Endothelial cell of umbilical vein (primary cell): ENCODE measurements around the gene SPTLC2. TPM values are rescaled to one million over a fixed set of nuclear protein-coding genes. Genes with fewer than 3 reads are reported as not detected.

Experiments used
- BruUV-seq: library from RNA; stranded (reverse); fragments of 400-500 nt; replicated peaks from 2 replicates; lab custom pipeline; 2021; lab: Mats Ljungman, UMichigan
- CTCF ChIA-PET: fragments of 300-600, 350-600 bp; sonication (Branson Sonifier 250); formaldehyde crosslinking; loops from one replicate; lab custom pipeline; 2021; ENCODE audit warnings: antibody characterized with exemption, inconsistent platforms; lab: Charles Lee
- POLR2A ChIA-PET: fragments of 300-600, 350-600 bp; sonication (Branson Sonifier 250); formaldehyde crosslinking; loops from one replicate; lab custom pipeline; 2021; ENCODE audit warnings: antibody characterized with exemption, inconsistent platforms; lab: Charles Lee
- DNase-seq: peaks from one replicate; pipeline ENCODE4 v3.0.0-alpha.2; 2011; ENCODE audit warnings: low read depth, low spot score
- FAIRE-seq: peaks from 2 replicates; lab custom pipeline; 2011; peaks lifted over from hg19 to GRCh38; lab: Jason Lieb, UNC
- H2AFZ ChIP-seq: 2 replicates; pipeline ENCODE4 v1.6.0; 2012; ENCODE audit warnings: low read depth, low read length, control low read depth, inconsistent platforms
- H3K27ac ChIP-seq: 2 replicates; pipeline ENCODE4 v1.5.1; 2011; ENCODE audit warnings: low read depth, mild to moderate bottlenecking, control low read depth, low read length, moderate library complexity; ENCODE audit not compliant: insufficient read depth
- H3K27me3 ChIP-seq, 2 experiments: 2 replicates each; pipeline versions ENCODE4 v1.6.0 to v1.6.1; 2011; ENCODE audit warnings: low read length in 2 of 2, mixed read lengths in 1 of 2; ENCODE audit not compliant: control insufficient read depth in 2 of 2, insufficient read depth in 2 of 2
- H3K36me3 ChIP-seq, 2 experiments: 2 replicates in 1 of 2; 3 replicates in 1 of 2; pipeline ENCODE4 v1.5.1; 2011; ENCODE audit warnings: low read length in 2 of 2, mild to moderate bottlenecking in 1 of 2, moderate library complexity in 1 of 2; ENCODE audit not compliant: control insufficient read depth in 2 of 2, insufficient read depth in 2 of 2; ENCODE audit errors: extremely low read depth in 1 of 2
- H3K4me1 ChIP-seq: 3 replicates; pipeline ENCODE4 v1.5.1; 2011; ENCODE audit warnings: mild to moderate bottlenecking, low read length; ENCODE audit not compliant: control insufficient read depth, insufficient read depth; ENCODE audit errors: extremely low read depth
- H3K4me2 ChIP-seq: 2 replicates; pipeline ENCODE4 v1.6.1; 2011; ENCODE audit warnings: low read length, control low read depth, mixed read lengths; ENCODE audit not compliant: insufficient read depth
- H3K4me3 ChIP-seq, 3 experiments: fragments of 200-600 bp in 1 of 3; sonication (generic), shearing (Covaris generic) in 1 of 3; replicated peaks in 1 of 3; 2 replicates each; pipeline ENCODE4 v1.5.1; 2011 to 2016; ENCODE audit warnings: control low read depth in 3 of 3, low read length in 3 of 3, mild to moderate bottlenecking in 2 of 3, inconsistent platforms in 1 of 3, low read depth in 1 of 3, moderate library complexity in 1 of 3; ENCODE audit not compliant: insufficient read depth in 1 of 3
- H3K79me2 ChIP-seq: 2 replicates; pipeline ENCODE4 v1.6.0; 2012; ENCODE audit warnings: low read length, inconsistent platforms; ENCODE audit not compliant: control insufficient read depth, insufficient read depth
- H3K9ac ChIP-seq: replicated peaks from 2 replicates; pipeline ENCODE3; 2011; ENCODE audit warnings: low read length, control low read depth; ENCODE audit not compliant: insufficient read depth; ENCODE audit errors: extremely low read depth
- H3K9me1 ChIP-seq: replicated peaks from 3 replicates; pipeline ENCODE4 v1.6.0; 2011; ENCODE audit warnings: mild to moderate bottlenecking, low read length; ENCODE audit not compliant: control insufficient read depth, insufficient read depth; ENCODE audit errors: extremely low read depth
- H3K9me3 ChIP-seq: replicated peaks from 2 replicates; pipeline ENCODE4 v1.5.1; 2012; ENCODE audit warnings: low read length, inconsistent platforms; ENCODE audit not compliant: control insufficient read depth, insufficient read depth
- H4K20me1 ChIP-seq: replicated peaks from 2 replicates; pipeline ENCODE3; 2011; ENCODE audit warnings: mild to moderate bottlenecking, low read length; ENCODE audit not compliant: control insufficient read depth, insufficient read depth; ENCODE audit errors: extremely low read depth
- CTCF ChIP-seq, 2 donors: IDR thresholded peaks; 1 replicate in 1 of 2; 2 replicates in 1 of 2; pipeline ENCODE4 v1.5.1; 2011; ENCODE audit warnings: low read length in 2 of 2, mild to moderate bottlenecking in 2 of 2, moderate library complexity in 2 of 2, control low read depth in 1 of 2, inconsistent platforms in 1 of 2, low read depth in 1 of 2; ENCODE audit not compliant: insufficient read depth in 1 of 2; ENCODE audit errors: extremely low read depth in 1 of 2
- EZH2 ChIP-seq: IDR thresholded peaks from 2 replicates; pipeline ENCODE4 v1.6.1; 2012; ENCODE audit warnings: borderline replicate concordance, low read depth, mild to moderate bottlenecking, moderate library complexity, low read length, inconsistent platforms; ENCODE audit not compliant: severe bottlenecking
- FOS ChIP-seq: IDR thresholded peaks from 2 replicates; pipeline ENCODE4 v1.6.1; 2011; ENCODE audit warnings: mild to moderate bottlenecking, low read length, moderate library complexity, borderline replicate concordance; ENCODE audit not compliant: insufficient read depth
- JUN ChIP-seq: IDR thresholded peaks from 2 replicates; pipeline ENCODE4 v1.6.1; 2011; ENCODE audit warnings: borderline replicate concordance, low read depth; ENCODE audit not compliant: insufficient read length, insufficient read depth
- MAX ChIP-seq: IDR thresholded peaks from 2 replicates; pipeline ENCODE4 v1.6.1; 2011; ENCODE audit not compliant: insufficient read depth, insufficient read length
- MYC ChIP-seq: IDR thresholded peaks from one replicate; pipeline ENCODE4 v1.6.1; 2011; ENCODE audit warnings: mild to moderate bottlenecking, low read depth, low read length
- POLR2A ChIP-seq: IDR thresholded peaks from 2 replicates; pipeline ENCODE4 v1.6.1; 2012; ENCODE audit warnings: low read depth, mild to moderate bottlenecking, control low read depth, low read length
- POLR2AphosphoS5 ChIP-seq: IDR thresholded peaks from 2 replicates; pipeline ENCODE4 v1.6.1; 2012; ENCODE audit warnings: low read depth, mild to moderate bottlenecking, control low read depth, low read length, moderate library complexity; ENCODE audit not compliant: insufficient read depth
- dilution Hi-C: fragments of 300-500 bp; cut with MboI; formaldehyde crosslinking; loops from one replicate; pipeline ENCODE4 v1.15.0; 2019; ENCODE audit warnings: low sequenced_read_pairs; ENCODE audit not compliant: extremely low pct_ligation_motif_present
- intact Hi-C: fragments of 100-400 bp; cut with micrococcal nuclease; formaldehyde crosslinking; loops from one replicate; pipeline ENCODE4 v1.10.0; 2022
- polyA plus RNA-seq, 4 experiments: library from polyadenylated mRNA; depleted of rRNA in 3 of 4; stranded (reverse) in 3 of 4; unstranded in 1 of 4; fragments of >200 nt; gene quantifications; 2 replicates each; pipeline versions ENCODE4 v1.2.1 to v1.2.3, GENCODE V29; 2011 to 2012; ENCODE audit warnings: missing spikeins in 1 of 4
- total RNA-seq: library from RNA; stranded (reverse); gene quantifications from 2 replicates; pipeline ENCODE4 v1.2.3, GENCODE V29; 2021

SPTLC2 gene
- total and polyA plus RNA-seq, 2 donors (not counting 3 experiments of a cell fraction or from before 2014, with no cell fraction given) = 19.1 to 71.3 TPM

GRCh38 chr14:77579780-77580179 is 36.7 kb downstream of the SPTLC2 start:
- Histone ChIP-seq H3K79me2 (peaks cover 71% of the 10 kb centered on the region), H4K20me1 (no peaks in the 10 kb centered on the region), H3K4me3 (no peak overlapping the region), H3K4me1 (peaks cover 33% of the 10 kb centered on the region), H3K9me1 (no peaks in the 10 kb centered on the region), H2AFZ (no peak overlapping the region), H3K27ac (no peak overlapping the region), H3K4me2 (no peak overlapping the region), H3K36me3 (peaks cover 0 to 4% of the 10 kb centered on the region in 2 experiments), H3K27me3 (no peaks in the 10 kb centered on the region), H3K9me3 (no peaks in the 10 kb centered on the region), H3K9ac (no peak overlapping the region)
- ChIA-PET POLR2A (no interaction called here), CTCF (interaction anchor here (1.5 kb wide), 1 partner anchor 29 kb away, joined by 10 read pairs; no protein-coding TSS in a partner anchor)
- TF ChIP-seq MYC = no peak
- no peak for TF ChIP-seq FOS
- TF ChIP-seq POLR2A = no peak
- no peak for TF ChIP-seq JUN
- TF ChIP-seq MAX = no peak
- TF ChIP-seq EZH2 = no peak
- TF ChIP-seq CTCF (IDR thresholded peaks at IDR 0.05; ENCODE audit: extremely low read depth in 1 of 2, insufficient read depth in 1 of 2, low read depth in 1 of 2, low read length in 2 of 2) = no peak
- no peak for TF ChIP-seq POLR2AphosphoS5
- FAIRE-seq = no peak
- DNase-seq = no peak
- intact Hi-C loops (no loop called here), dilution Hi-C loops (no loop called here)
- no TSS peak for BruUV-seq
